ENCODE results near the gene FAM20A. TPM values are rescaled to one million over a fixed set of nuclear protein-coding genes. Genes with fewer than 3 reads are reported as not detected.
A peak's percentile ranks its signal among the peaks of the same experiment; 100 is the strongest.

FAM20A gene
- total and polyA plus RNA-seq, 5 donors, result 2.0 to 10.1 (median 3.1) TPM

DNA sequence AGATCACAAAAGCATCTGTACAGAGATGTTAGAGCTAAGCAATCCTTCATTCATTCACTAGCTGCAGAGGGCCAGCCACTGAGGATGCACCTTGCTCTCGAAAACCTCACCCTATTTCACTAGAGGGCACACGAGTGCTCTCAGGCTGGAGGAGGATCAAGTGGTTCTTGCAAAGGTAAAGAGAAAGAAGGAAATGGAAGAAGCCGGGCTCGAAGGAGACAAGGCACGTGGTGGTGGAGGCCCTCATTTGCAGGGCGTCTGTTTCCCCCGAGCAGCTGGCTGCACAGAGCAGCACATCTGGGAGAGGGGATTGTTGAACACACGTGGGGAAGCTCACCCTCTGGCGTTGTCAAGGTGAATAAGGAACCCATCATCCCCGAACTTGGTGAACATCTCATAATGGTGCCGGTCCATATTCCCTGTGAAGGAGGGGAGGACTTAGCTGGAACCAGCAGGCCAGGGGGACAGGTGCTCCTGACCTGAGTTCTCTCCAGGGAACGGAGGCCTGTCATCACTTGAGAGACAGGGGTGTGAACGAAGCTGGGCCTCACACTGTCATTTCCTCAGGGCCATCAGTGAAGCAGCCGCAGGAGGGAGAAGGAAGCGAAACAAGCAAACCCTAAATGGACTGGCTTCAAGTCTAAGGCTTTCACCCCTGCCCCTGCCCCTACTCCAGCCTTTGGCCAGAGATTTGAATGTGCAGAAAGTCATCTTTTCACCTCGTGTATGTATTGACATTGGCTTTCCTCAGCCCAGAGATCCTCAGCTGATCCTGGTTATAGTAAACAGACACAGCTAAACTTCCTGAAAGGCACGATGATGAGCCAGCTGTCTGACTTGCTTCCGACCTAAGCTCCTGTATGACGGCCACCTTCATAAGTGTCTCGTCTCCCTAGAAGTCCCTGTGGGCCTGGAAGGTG is 61.4 kb downstream of the FAM20A start:
- H3K27me3 ChIP-seq (ENCODE audit: control insufficient read depth, insufficient read depth), result no peaks in the 10 kb centered on the region
- H3K27ac ChIP-seq (ENCODE audit: low read length), result peak overlapping the region; percentile 28
- H3K9me3 ChIP-seq (ENCODE audit: control insufficient read depth, low read length), result no peaks in the 10 kb centered on the region
- no peaks in the 10 kb centered on the region for H3K4me1 ChIP-seq (ENCODE audit: control insufficient read depth, insufficient read depth, low read length)
- ATAC-seq (peak in 1 of 2 donors; percentile 7), DNase-seq (peak in 1 of 3 donors; percentile 46)
- 55% methylated on average over 20 of the region's 20 CpGs for WGBS
- no peak overlapping the region for H3K4me3 ChIP-seq (ENCODE audit: low read length)
- intact Hi-C loops (cut with DNase I), result loop anchor here in 2 of 4 donors (5.0 to 10.0 kb wide), 3 partner anchors 75 to 217 kb away; no protein-coding TSS in a partner anchor

DNA sequence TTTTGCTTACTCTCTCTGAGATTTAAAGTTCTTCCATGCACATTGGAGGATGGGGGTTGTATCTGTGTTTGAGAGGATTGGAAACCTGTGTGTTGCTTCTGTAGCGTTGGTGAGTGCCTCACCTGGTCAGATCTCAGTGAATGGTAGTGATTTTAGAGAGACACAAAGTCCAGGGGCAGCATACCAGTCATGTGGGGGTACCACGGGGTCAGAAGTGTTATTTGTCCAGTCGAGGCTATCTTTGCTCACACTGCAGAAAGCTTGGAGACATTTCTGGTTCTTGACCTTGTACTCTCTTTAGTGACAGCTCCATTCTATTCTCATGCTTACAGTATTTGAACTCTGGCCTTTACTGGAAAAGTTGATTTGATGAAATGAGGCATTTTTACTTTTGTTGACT is 65.2 kb downstream of the FAM20A start:
- H3K27me3 ChIP-seq (ENCODE audit: control insufficient read depth, insufficient read depth), result no peaks in the 10 kb centered on the region
- no peak overlapping the region for H3K4me3 ChIP-seq (ENCODE audit: low read length)
- no peak for DNase-seq
- intact Hi-C loops (cut with DNase I), result loop anchor here in 1 of 4 donors (5.0 to 10.0 kb wide), 2 partner anchors 79 to 221 kb away; no protein-coding TSS in a partner anchor
- H3K4me1 ChIP-seq (ENCODE audit: control insufficient read depth, insufficient read depth, low read length), result no peaks in the 10 kb centered on the region
- peak overlapping the region; percentile 55 for H3K27ac ChIP-seq (ENCODE audit: low read length)
- WGBS, result 60% methylated on average over 3 of the region's 3 CpGs
- H3K9me3 ChIP-seq (ENCODE audit: control insufficient read depth, low read length), result no peaks in the 10 kb centered on the region
- ATAC-seq, result no peak

DNA sequence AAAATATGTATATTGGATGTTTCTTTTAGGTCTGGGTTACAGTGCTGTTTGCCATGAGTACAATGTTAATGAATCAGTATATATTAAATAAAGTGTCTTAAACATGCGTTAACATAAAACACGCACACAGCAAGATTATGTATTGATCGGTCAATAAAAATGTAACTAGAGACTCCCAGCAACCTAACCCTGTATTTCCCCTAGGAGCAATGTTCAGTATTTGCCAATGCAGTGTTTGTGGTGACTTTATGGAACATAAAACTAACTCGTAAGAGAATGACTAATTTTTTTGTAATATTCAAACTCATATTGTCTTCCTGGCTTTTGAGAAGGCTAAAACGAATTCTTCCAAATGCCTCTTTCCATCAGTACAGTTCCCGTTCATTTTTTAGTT is 66.5 kb downstream of the FAM20A start:
- Histone ChIP-seq H3K4me1 (ENCODE audit: control insufficient read depth, insufficient read depth, low read length) (peaks cover 2% of the 10 kb centered on the region), H3K27ac (ENCODE audit: low read length) (no peak overlapping the region), H3K27me3 (ENCODE audit: control insufficient read depth, insufficient read depth) (no peaks in the 10 kb centered on the region), H3K9me3 (ENCODE audit: control insufficient read depth, low read length) (no peaks in the 10 kb centered on the region), H3K4me3 (ENCODE audit: low read length) (no peak overlapping the region)
- 90% methylated on average over 6 of the region's 6 CpGs for WGBS
- no peak for ATAC-seq
- intact Hi-C loops (cut with DNase I), result loop anchor here in 1 of 4 donors (5.0 to 10.0 kb wide), 2 partner anchors 80 to 223 kb away; no protein-coding TSS in a partner anchor
- DNase-seq, result no peak

DNA sequence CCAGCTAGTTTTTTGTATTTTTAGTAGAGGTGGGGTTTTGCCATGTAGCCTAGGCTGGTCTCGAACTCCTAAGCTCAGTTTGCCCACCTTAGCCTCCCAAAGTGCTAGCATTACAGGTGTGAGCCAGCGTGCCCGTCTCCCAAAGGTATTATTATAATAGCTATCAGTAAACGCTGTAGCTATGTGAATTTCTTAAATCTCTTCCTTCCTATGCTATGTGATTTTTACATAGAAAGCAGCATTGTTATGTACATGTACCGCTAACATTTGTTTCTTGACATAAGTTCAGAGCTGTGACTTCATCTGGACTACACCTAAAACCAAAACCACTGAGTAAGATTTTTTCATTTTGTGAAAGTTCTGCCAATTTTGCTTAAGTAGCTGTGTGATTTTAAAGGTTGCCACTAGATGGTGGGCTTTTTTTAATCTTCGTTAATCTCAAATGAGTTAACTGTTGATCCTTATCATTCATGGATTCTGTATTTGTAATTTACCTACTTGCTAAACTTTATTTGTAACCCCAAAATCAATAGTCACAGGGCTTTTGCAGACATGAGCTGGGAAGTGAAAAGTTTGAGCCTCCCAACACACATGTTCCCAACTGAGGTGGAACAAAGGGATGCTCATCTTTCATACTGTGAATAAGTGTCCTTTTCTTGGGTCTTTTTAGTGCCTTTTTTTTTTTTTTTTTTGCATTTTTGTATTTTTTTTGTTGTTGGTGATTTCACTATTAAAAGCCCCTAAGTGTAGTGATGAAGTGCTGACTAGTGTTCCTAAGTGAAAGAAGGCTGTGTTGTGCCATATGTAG is 67.1 kb downstream of the FAM20A start:
- DNase-seq (no peak), ATAC-seq (no peak)
- H3K4me3 ChIP-seq (ENCODE audit: low read length), result no peak overlapping the region
- no peaks in the 10 kb centered on the region for H3K27me3 ChIP-seq (ENCODE audit: control insufficient read depth, insufficient read depth)
- no peaks in the 10 kb centered on the region for H3K9me3 ChIP-seq (ENCODE audit: control insufficient read depth, low read length)
- H3K4me1 ChIP-seq (ENCODE audit: control insufficient read depth, insufficient read depth, low read length), result peaks cover 2% of the 10 kb centered on the region
- WGBS, result 72% methylated on average over 6 of the region's 6 CpGs
- intact Hi-C loops (cut with DNase I), result loop anchor here in 1 of 4 donors (10.0 kb wide), 1 partner anchor 81 kb away; no protein-coding TSS in a partner anchor
- peak overlapping the region; percentile 52 for H3K27ac ChIP-seq (ENCODE audit: low read length)

DNA sequence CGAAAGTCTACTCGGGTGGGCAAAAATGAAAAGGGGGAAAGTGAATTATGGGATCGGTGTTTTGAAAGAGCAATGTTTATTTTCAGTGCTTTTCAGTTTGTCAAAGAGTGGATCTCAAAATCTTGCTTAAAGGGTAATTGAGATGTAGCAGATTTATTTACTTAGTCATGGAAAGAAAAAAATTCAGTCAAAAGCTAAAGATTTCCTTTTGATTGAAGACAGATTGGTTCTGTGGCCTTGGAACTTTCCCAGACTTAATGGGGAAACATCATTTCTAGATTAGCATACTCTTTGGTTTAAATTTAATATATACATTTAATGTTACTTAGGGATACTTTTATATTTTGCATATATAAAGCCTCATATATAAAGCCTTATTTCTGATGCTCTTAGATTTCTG is 68.3 kb downstream of the FAM20A start:
- 90% methylated on average over 3 of the region's 3 CpGs for WGBS
- Histone ChIP-seq H3K9me3 (ENCODE audit: control insufficient read depth, low read length) (no peaks in the 10 kb centered on the region), H3K27ac (ENCODE audit: low read length) (no peak overlapping the region), H3K4me1 (ENCODE audit: control insufficient read depth, insufficient read depth, low read length) (peaks cover 2% of the 10 kb centered on the region), H3K27me3 (ENCODE audit: control insufficient read depth, insufficient read depth) (no peaks in the 10 kb centered on the region), H3K4me3 (ENCODE audit: low read length) (no peak overlapping the region)
- ATAC-seq (no peak), DNase-seq (no peak)
- intact Hi-C loops (cut with DNase I), result loop anchor here in 1 of 4 donors (10.0 kb wide), 1 partner anchor 82 kb away; no protein-coding TSS in a partner anchor

DNA sequence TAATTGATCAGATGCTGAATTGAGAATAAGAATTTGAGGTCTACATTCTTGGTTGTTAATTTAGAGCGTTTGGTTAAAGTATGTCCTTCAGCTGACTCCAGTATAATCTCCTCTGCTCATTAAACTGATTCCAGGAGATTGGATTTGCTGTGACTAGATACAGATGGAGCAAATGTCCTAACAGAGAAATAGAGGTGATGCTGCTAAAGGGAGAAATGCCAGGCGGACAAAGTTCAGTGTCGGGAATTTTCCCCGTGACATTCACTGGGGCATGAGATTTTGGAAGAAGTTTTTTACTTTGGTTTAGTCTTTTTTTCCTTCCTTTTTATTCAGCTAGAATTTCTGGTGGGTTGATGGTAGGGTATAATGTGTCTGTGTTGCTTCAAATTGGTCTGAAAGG is 69.9 kb downstream of the FAM20A start:
- Histone ChIP-seq H3K27me3 (ENCODE audit: control insufficient read depth, insufficient read depth) (no peaks in the 10 kb centered on the region), H3K27ac (ENCODE audit: low read length) (no peak overlapping the region), H3K4me3 (ENCODE audit: low read length) (no peak overlapping the region), H3K4me1 (ENCODE audit: control insufficient read depth, insufficient read depth, low read length) (peaks cover 2% of the 10 kb centered on the region), H3K9me3 (ENCODE audit: control insufficient read depth, low read length) (no peaks in the 10 kb centered on the region)
- 82% methylated on average over 4 of the region's 4 CpGs for WGBS
- intact Hi-C loops (cut with DNase I), result loop anchor here in 1 of 4 donors (10.0 kb wide), 1 partner anchor 84 kb away; no protein-coding TSS in a partner anchor
- no peak for DNase-seq
- no peak for ATAC-seq

DNA sequence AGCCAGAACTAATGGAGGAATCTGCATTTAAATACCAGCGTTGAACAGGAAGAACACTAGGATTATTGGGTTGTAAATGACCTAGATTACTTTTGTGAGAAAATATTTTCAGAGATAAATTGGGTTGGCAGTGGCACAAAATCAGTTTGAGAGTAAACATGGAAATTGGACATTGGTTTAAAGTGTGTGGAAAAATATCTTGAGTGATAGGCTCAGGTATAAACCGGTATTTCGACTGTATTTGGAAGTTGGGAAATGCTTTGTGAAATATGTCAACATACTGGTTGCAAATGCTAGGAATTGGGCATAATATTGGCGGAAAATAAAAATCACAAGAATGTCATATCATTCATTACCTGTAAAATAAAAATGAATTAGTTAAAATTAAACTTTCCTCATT is 73.9 kb downstream of the FAM20A start:
- DNase-seq (no peak), ATAC-seq (no peak)
- Histone ChIP-seq H3K27me3 (ENCODE audit: control insufficient read depth, insufficient read depth) (no peaks in the 10 kb centered on the region), H3K27ac (ENCODE audit: low read length) (no peak overlapping the region), H3K9me3 (ENCODE audit: control insufficient read depth, low read length) (no peaks in the 10 kb centered on the region), H3K4me1 (ENCODE audit: control insufficient read depth, insufficient read depth, low read length) (peaks cover 4% of the 10 kb centered on the region), H3K4me3 (ENCODE audit: low read length) (no peak overlapping the region)
- 85% methylated on average over 4 of the region's 4 CpGs for WGBS
- intact Hi-C loops (cut with DNase I), result no loop called here

DNA sequence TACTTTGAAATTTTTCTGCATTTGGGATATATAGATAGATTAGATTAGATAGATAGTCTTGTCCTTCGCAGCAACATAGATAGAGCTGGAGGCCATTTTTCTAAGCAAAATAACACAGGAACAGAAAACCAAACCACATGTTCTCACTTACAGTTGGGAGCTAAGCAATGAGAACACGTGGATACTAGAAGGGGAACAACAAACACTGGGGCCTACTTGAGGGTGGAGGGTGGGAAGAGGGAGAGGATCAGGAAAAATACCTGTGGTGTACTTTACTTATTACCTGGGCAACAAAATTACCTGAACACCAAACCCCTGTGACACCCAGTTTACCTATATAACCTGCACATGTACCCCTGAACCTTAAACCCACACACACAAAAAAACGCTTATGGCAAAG is 74.6 kb downstream of the FAM20A start:
- Histone ChIP-seq H3K4me1 (ENCODE audit: control insufficient read depth, insufficient read depth, low read length) (peaks cover 4% of the 10 kb centered on the region), H3K4me3 (ENCODE audit: low read length) (no peak overlapping the region), H3K27me3 (ENCODE audit: control insufficient read depth, insufficient read depth) (no peaks in the 10 kb centered on the region), H3K27ac (ENCODE audit: low read length) (no peak overlapping the region), H3K9me3 (ENCODE audit: control insufficient read depth, low read length) (no peaks in the 10 kb centered on the region)
- 65% methylated on average over 3 of the region's 3 CpGs for WGBS
- ATAC-seq (no peak), DNase-seq (no peak)
- intact Hi-C loops (cut with DNase I), result no loop called here

DNA sequence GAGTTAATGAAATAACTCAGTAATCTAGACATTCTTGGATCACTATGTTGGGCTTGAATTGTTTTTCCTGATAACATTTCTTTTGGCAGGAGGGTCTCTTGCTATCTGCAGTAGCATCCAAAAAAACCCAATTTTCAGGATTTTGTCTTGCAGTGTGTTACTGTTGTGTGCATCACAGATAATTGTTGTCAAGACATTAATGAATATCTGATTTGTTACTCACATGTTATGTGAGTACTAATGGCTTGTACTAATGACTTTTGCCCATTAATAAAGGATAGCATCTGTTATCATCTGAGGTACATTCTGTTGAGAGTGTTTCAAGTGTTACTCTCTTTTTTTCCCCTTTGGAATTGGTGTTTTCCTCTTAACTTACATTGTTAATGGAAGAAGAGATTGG is 78.9 kb downstream of the FAM20A start:
- H3K27me3 ChIP-seq (ENCODE audit: control insufficient read depth, insufficient read depth), result no peaks in the 10 kb centered on the region
- peaks cover 8% of the 10 kb centered on the region for H3K4me1 ChIP-seq (ENCODE audit: control insufficient read depth, insufficient read depth, low read length)
- intact Hi-C loops (cut with DNase I), result no loop called here
- H3K9me3 ChIP-seq (ENCODE audit: control insufficient read depth, low read length), result no peaks in the 10 kb centered on the region
- H3K4me3 ChIP-seq (ENCODE audit: low read length), result no peak overlapping the region
- no peak for ATAC-seq
- no peak overlapping the region for H3K27ac ChIP-seq (ENCODE audit: low read length)
- no peak for DNase-seq

DNA sequence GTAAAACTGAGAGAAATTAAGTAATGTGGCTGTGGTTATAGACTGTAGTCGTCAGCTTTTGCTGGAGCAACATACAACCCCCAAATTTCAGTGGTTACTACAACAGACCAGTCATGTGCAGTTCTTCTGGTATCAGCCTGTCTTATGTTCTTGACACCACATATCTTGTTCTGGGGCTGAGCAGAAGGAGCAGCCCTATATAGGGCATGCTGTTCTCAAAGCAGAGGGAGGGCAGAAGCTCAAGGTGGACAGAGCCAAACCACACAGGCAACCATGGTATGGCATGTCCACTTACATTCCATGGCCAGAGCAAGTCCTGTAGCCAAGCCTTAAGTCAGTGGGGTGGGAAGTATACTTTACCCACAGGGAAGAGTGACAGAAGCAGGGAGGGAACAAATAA is 81.3 kb downstream of the FAM20A start:
- ATAC-seq (peak; percentile 77 to 91), DNase-seq (peak in 1 of 3 donors; percentile 55)
- Histone ChIP-seq H3K4me3 (ENCODE audit: low read length) (no peak overlapping the region), H3K9me3 (ENCODE audit: control insufficient read depth, low read length) (no peaks in the 10 kb centered on the region), H3K27me3 (ENCODE audit: control insufficient read depth, insufficient read depth) (no peaks in the 10 kb centered on the region), H3K4me1 (ENCODE audit: control insufficient read depth, insufficient read depth, low read length) (peaks cover 8% of the 10 kb centered on the region), H3K27ac (ENCODE audit: low read length) (peak overlapping the region; percentile 32)
- intact Hi-C loops (cut with DNase I), result loop anchor here in 1 of 4 donors (10.0 kb wide), 1 partner anchor 55 kb away; no protein-coding TSS in a partner anchor
- 55% methylated on average over 1 of the region's 1 CpG for WGBS
